ENCODE data around the gene LATS1. TPM values are rescaled to one million over a fixed set of nuclear protein-coding genes. Genes with fewer than 3 reads are reported as not detected.
"Not testable (repeated sequence)": the region's sequence is repeated elsewhere in the genome, so short reads cannot be mapped to it uniquely, and the experiment has no call there.

Gene LATS1
- 31.9 TPM for total RNA-seq

DNA sequence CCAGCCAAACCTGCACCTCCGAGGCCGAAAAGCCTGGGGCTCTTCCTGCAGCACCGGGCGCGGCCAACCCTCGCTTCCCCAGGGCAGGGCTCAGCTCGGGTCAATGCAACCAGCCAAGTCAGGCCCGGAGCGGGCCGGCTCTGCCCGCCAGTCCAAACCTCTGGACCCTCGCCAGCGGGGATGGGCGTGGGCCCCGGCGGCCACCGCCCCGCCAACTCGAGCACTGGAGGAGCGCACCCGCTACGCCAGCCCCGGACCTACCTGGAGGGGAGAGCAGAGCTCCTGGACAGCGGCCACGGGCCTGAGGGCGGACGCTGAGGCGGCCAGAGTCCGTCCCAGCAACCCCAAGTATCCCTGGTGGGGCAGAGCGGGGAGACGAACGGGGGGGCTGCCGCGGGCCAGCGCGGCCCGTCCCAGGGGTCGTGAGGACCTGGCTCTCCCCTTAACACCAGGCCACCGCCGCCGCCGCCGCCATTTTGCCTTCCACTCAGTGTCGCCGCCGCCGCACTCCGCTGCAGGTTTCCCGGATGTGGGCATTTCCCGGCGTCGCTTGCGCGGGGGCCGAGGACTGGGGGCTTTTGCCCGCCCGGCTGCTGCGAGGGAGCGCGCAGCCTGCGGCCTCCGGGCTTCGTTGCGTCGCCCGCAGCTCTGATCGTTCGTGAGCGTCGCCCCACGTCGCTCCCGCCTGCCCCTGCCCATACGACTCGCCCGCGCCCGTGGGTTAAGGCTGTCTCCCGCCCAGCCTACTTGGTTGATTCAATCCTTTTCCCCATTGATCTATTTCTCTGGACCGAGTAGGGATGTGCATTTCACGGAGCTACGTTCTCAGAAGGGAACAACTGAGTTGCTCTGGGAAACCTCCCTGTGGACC is at the start of gene LATS1:
Gene LATS1 (minus strand): TSS at position 514 of the 871 bp plus-strand sequence. CDS start 15,975 bp downstream, outside the sequence.
- peak; percentile 87 for DNase-seq (ENCODE audit: low spot score)

- no peak for DNase-seq (ENCODE audit: low spot score)
Measured at GRCh38 chr6:149766156-149766769, 48.4 kb upstream of the LATS1 start.

GRCh38 chr6:149763866-149764265 is 46.0 kb upstream of the LATS1 start:
- DNase-seq (ENCODE audit: low spot score) = no peak

GRCh38 chr6:149761438-149761837 is 43.5 kb upstream of the LATS1 start:
- no peak for DNase-seq (ENCODE audit: low spot score)

DNA sequence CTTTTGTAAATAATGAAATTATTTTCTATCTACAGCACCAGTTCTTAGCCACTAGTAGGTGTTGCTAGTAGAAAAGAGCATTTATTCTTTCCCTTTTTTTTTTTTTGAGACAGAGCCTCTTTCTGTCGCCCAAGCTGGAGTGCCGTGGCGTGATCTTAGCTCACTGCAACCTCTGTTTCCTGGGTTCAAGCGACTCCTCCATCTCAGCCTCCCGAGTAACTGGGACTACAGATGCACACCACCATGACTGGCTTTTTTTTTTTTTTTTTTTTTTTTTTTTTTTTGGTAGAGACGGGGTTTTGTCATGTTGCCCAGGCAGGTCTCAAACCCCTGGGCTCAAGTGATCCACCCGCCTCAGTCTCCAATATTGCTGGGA is 38.3 kb upstream of the LATS1 start:
- no peak for DNase-seq (ENCODE audit: low spot score)

- DNase-seq (ENCODE audit: low spot score) = no peak
Measured at GRCh38 chr6:149755300-149756260, 37.7 kb upstream of the LATS1 start.

DNA sequence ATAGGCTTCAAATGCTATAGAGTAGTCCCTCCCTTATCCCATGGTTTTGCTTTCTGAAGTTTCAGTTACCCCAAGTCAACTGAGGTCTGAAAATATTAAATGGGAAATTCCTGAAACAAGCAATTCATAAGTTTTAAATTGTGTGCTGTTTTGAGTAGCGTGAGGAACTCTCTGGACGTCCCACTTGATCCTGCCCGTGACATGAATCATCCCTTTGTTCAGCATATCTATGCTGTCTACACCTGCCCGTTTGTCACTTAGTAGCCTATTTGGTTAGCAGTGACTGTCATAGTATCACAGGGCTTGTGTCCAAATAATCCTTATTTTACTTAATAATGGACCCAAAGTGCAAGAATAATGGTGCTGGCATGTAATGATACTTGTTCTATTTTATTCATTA is 36.6 kb upstream of the LATS1 start:
- DNase-seq (ENCODE audit: low spot score) = no peak

DNA sequence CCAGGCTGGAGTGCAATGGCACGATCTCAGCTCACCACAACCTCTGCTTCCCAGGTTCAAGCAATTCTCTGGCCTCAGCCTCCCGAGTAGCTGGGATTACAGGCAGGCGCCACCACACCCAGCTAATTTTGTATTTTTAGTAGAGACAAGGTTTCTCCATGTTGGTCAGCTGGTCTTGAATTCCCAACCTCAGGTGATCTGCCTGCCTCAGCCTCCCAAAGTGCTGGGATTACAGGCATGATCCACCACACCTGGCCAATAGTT is 35.4 kb upstream of the LATS1 start:
- DNase-seq (ENCODE audit: low spot score) = not testable (repeated sequence)

DNA sequence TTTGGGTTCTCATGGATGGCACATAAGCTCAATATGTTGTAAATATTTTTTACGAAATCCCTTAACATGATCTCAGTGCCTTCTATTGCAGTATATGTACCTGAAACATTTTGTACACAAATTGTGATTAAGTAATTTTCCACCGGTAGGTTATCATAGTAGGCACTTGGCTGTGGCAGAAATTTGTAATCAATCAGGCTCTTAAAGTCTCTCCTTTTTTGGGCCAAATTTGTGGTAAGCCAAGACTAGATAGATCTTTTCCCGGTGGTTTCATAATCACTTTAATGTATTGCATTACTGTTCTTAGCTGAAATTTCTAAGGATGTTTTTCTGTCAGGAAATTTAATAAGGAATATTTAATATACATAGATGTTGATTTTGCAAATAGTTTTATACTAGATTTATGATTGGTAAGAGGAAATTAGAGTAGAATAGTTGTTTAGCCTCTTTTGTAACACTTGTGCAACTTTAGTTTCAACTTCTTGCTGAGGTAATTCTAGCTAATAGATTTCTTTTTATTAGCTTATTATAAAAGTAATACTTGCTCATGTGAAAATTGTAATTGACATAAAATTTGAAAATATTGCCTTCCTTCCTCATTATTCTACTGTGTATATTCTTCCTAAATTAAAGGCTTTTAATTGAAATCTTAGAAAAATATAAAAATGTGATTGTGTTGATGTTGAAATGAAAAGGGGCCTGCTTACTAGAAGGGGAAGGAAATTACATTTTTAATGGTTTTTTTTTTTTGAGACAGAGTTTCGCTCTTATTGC is 34.9 kb upstream of the LATS1 start:
- DNase-seq (ENCODE audit: low spot score) = no peak

- not testable (repeated sequence) for DNase-seq (ENCODE audit: low spot score)
Measured at GRCh38 chr6:149751920-149752319, 34.0 kb upstream of the LATS1 start.

DNA sequence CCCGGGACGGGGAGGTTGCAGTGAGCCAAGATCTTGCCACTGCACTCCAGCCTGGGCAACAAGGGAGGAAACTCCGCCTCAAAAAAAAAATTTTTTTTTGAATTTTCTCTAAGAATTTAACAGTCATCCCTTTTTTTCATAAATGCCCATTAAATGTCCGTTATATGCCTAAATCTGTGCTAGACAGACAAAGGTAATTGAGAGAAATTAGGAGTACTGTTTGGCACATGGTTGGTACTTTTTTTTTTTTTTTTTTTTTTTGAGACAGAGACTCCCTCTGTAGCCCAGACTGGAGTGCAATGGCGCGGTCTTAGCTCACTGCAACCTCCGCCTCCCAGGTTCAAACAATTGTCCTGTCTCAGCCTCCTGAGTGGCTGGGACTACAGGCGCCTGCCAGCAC is 33.3 kb upstream of the LATS1 start:
- no peak for DNase-seq (ENCODE audit: low spot score)

GRCh38 chr6:149750136-149750609 is 32.3 kb upstream of the LATS1 start:
- DNase-seq (ENCODE audit: low spot score) = peak; percentile 25

GRCh38 chr6:149749594-149750135 is 31.8 kb upstream of the LATS1 start, which contains the start of gene PCMT1:
PCMT1 (plus strand) TSS chr6:149749741; CDS start chr6:149749902, 161 bp downstream.
- DNase-seq (ENCODE audit: low spot score) = peak; percentile 88

DNA sequence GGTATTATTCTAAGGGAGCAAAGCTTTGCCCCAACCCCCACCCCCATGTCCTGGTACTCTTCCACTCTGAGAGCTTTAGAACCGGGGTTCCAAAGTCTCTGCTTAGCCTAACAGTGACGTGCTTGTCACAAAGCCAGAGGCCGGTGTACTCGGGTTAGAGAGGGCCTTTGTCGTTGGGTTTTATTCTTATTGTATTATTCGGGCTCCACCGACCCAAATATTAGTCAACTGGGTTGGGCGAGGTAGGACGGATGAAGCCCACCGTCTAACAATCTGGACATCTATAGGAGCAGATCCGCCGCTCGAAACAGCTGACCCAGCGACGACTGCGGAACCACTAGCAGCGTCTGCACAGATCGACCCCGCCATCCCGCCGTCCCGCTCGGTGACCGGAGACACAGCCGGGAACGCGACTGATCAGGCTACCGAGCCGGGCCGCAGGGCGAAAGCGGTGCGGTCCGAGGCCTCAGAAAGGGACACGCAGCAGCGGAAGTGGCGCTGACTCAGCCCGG is 31.2 kb upstream of the LATS1 start:
- DNase-seq (ENCODE audit: low spot score) = not testable (repeated sequence)

GRCh38 chr6:149746147-149746946 is 28.4 kb upstream of the LATS1 start, which contains the start of gene NUP43:
NUP43 (minus strand) TSS chr6:149746529; CDS start chr6:149746495, 34 bp downstream.
- peak; percentile 95 for DNase-seq (ENCODE audit: low spot score)

DNA sequence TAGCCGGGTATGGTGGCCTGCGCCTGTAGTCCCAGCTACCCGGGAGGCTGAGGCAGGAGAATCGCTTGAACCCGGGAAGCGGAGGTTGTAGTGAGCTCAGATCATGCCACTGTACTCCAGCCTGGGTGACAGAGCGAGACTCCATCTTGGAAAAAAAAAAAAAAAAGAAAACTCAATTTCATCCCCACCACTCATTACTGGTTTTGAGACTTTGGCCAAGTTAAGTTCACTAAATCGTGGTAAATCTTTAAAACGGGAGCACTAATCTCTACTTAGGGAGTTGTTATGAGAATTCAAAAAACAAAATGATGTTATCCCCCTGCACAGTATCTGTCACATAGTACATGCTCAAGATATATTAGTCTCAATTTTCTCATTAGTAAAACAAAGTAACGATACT is 27.4 kb upstream of the LATS1 start:
- DNase-seq (ENCODE audit: low spot score) = not testable (repeated sequence)

DNA sequence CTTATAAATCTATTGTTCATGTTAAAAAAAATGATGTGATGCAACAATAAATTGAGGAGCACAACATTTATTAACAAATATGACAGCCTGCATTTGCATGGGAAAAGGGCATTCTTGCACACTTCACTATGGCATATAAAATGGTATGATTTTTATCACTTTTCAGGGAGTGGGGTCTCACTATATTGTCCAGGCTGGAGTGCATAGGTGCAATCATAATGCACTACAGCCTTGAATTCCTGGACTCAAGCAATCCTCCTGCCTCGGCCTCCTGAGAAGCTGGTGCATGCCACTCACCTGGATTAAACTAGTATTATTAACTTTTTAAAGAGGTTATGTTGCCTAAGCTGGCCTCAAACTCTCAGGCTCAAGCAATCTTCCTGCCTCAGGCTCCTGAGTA is 17.0 kb upstream of the LATS1 start:
- DNase-seq (ENCODE audit: low spot score) = no peak

- no peak for DNase-seq (ENCODE audit: low spot score)
Measured at GRCh38 chr6:149733089-149733720, 15.3 kb upstream of the LATS1 start.

DNA sequence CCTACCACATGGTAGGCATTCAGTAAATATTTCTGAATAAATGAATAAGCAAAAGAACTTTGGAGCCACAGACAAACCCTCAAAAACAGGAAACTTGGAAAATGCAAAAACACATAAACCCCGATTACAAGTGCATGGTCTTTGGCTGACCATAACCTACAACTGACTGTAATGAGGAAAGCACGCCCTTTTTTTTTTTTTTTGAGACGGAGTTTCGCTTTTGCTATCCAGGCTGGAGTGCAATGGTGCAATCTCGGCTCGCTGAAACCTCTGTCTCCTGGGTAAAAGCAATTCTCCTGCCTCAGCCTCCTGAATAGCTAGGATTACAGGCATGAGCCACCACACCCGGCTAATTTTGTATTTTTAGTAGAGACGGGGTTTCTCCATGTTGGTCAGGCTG is 11.9 kb upstream of the LATS1 start:
- no peak for DNase-seq (ENCODE audit: low spot score)
